Neural cell (in vitro differentiated cells): Measurements from ENCODE around the gene BNIPL.

ENCODE experiments used
- RAD21 ChIP-seq: fragments of 450-650 bp; conservative IDR thresholded peaks from 2 replicates; pipeline ENCODE4 v1.6.1; 2014; ENCODE audit warnings: antibody characterized with exemption, mild to moderate bottlenecking, moderate library complexity
- TF ChIP-seq, protein P1 (sequence below): fragments of 450-650 bp; IDR thresholded peaks from 2 replicates; pipeline ENCODE4 v1.5.1; 2014; ENCODE audit warnings: antibody characterized with exemption, mild to moderate bottlenecking, moderate library complexity; ENCODE audit not compliant: poor library complexity, severe bottlenecking

- TF ChIP-seq RAD21, result no peak
- TF ChIP-seq, protein P1, sequence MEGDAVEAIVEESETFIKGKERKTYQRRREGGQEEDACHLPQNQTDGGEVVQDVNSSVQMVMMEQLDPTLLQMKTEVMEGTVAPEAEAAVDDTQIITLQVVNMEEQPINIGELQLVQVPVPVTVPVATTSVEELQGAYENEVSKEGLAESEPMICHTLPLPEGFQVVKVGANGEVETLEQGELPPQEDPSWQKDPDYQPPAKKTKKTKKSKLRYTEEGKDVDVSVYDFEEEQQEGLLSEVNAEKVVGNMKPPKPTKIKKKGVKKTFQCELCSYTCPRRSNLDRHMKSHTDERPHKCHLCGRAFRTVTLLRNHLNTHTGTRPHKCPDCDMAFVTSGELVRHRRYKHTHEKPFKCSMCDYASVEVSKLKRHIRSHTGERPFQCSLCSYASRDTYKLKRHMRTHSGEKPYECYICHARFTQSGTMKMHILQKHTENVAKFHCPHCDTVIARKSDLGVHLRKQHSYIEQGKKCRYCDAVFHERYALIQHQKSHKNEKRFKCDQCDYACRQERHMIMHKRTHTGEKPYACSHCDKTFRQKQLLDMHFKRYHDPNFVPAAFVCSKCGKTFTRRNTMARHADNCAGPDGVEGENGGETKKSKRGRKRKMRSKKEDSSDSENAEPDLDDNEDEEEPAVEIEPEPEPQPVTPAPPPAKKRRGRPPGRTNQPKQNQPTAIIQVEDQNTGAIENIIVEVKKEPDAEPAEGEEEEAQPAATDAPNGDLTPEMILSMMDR, result no peak
Observed at GRCh38 chr1:151000408-151000807, 36.0 kb upstream of the BNIPL start.
